Right ventricle myocardium inferior (tissue), 1 donor: ENCODE measurements around the gene TP53RK. TPM values are rescaled to one million over a fixed set of nuclear protein-coding genes. Genes with fewer than 3 reads are reported as not detected.
A peak's percentile ranks its signal among the peaks of the same experiment; 100 is the strongest.
"Not testable (repeated sequence)": the region's sequence is repeated elsewhere in the genome, so short reads cannot be mapped to it uniquely, and the experiment has no call there.

Source experiments
- ATAC-seq: fragments of 200-7000 bp; cut with Tn5 transposase; one replicate; pipeline ENCODE4 v1.9.1; 2020; ENCODE audit warnings: mild to moderate bottlenecking, moderate library complexity
- DNase-seq: peaks from one replicate; pipeline ENCODE4 v3.0.0; 2021; ENCODE audit errors: missing footprints
- intact Hi-C: fragments of 100-400 bp; cut with DNase I; formaldehyde crosslinking; loops from one replicate; pipeline ENCODE4 v1.11.0; 2022
- total RNA-seq: library from RNA; stranded (reverse); fragmentation: NEBNext Ultra II Directional; extraction: Animal tissue kit (Norgen Biotek cat#: 25700); gene quantifications from one replicate; pipeline ENCODE4 v1.2.1, GENCODE V29; 2021
- donor health status: DM: no; HTN: yes; CAD: no; lungs with severe emphysema.

The TP53RK gene
- total RNA-seq, 1 donor from 2014 or later, result 5.6 TPM

DNA sequence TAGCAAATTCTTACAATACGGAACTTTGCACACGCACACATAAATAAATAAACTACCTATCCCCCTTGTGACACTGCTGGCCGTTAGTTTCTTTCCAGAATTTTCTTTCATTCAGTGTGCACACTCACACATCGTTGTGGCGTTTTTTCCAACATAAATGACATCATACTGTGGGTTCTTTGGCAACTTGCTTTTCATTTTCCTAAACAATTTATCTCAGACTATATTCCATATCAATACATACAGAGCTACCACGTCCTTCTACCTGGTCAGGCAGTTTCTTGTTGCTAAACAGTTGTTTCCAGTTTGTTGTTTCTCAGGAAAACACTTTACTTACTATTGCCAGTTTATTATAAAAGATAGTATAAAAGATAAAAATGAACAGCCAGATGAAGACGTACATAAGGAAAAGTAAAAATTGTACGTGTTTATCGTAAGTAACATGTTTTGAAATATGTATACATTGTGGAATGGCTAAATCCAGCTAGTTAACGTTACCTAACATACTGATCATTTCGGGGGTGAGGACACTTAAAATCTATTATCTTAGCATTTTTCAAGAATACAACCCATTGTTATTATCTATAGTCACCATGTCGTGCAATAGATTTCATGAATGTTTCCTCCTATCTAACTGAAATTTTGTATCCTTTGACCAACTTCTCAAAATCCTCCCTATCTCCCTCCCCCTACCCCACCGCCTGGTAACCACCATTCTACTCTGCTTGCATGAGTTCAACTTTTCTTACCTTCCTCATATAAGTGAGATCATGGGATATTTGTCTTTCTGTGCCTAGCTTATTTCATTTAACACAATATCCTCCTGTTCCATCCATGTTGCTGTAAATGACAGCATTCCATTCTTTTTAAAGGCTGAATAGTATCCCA lies 1.2 kb upstream of the TP53RK start:
- no peak for DNase-seq
- intact Hi-C loops, result no loop called here
- ATAC-seq, result no peak

DNA sequence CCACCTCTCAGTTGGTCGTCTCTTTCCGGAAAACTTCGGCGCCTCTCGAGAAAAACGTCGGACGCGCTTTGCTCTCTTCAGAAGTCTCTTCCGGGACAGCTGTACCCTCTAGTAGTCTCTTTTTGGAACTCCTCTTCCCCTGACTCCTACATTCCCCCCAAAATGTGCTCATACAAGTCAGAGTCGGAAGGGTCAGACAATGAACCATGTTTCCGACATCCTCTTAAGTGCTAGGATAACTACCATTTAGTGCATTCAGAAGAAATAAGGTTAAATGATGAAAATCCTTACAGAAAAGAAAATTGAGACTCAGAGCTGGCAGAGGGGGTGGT lies 476 bp upstream of the TP53RK start:
- ATAC-seq (no peak), DNase-seq (no peak)
- intact Hi-C loops, result loop anchor here (5.0 kb wide), 1 partner anchor 177 kb away; the partner anchor contains the start of gene ZNF334

DNA sequence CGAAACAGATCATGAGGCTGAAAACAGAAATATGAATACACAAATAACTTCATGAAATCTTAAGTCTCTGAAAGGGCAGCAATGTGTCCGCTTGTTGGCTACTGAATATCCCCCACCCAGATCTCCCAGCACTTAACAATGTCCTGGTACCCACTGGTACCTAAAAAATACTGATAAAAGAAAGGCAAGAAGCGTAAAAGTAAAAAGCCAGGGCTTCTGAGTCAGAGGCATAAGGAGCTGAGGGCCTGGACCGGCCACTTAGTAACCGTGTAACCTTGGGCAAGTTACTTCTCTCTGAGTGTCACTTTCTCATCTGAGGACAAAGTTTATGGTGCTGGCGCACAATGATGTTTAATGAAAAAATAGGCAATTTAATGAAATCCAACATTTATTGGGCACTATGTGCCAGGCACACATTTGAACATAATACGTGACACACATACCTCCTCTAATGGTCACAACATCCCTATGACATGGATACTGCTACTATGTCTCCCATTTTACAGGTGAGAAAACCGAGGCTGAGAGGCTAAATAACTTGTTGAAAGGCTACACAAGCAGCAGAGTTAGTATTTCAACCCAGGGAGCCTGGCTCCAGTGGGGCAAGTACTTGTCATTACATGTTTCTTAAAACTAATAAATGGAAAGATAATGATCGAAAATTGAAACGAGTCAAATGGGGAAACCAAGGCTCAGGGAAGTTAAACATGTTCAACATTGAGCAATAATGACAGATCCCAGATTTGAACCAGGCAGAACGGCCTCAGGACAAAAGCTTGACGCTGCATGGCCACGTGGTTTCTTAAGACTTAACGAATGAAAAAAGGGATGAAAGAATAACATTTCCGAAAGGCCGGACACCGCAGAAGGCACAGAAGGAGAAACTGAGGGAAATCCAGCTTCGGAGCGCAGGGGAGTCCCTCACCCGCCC lies 828 bp downstream of the TP53RK start:
- ATAC-seq (no peak), DNase-seq (no peak)
- intact Hi-C loops, result loop anchor here (5.0 kb wide), 1 partner anchor 176 kb away; the partner anchor contains the start of gene ZNF334

DNA sequence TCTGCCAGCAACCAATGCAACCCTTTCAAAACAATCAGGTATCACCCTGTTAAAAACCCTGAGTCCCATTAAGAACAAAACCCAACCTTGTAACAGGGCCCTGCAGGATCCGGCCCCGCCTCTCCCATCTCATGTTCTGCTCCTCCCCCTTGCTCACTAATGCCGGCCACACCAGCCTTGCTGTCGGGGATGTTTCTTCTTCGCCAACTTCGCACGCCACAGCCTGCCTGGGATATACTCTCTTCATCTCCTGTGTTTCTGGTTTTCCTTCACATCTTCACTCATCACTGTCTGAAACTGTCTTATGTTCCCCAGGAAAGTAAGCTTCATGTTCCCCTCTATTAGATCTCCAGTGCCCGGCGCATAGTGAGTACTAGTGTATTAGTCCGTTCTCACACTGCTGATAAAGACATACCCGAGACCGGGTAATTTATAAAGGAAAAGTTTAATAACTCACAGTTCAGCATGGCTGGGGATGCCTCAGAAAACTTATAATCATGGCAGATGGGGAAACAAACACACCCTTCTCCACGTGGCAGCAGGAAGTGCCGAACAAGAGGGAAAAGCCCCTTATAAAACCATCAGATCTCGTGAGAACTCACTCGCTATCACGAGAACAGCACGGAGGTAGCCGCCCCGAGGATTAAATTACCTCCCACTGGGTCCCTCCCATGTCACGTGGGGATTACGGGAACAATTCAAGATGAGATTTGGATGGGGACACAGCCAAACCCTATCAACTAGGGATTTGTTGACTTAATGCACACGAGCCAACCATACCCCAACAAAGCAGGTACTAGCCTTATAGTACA lies 5.1 kb downstream of the TP53RK start:
- intact Hi-C loops, result loop anchor here (5.0 kb wide), 1 partner anchor 122 kb away; no protein-coding TSS in a partner anchor
- peak; percentile 70 for ATAC-seq
- no peak for DNase-seq

DNA sequence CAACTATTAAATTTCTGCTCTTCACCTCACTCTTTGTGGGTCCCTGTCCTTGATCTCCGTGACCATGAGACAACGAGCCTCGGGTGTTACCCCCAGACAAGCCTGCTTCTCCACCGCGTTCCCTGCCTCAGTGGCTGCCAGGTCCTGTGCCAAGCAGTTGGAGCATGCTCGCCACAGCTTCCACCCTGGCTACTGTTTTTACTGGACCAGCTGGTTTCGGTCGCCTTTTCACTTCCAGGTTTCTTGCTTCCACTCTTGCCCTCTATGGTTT lies 5.6 kb downstream of the TP53RK start:
- DNase-seq (no peak), ATAC-seq (no peak)
- intact Hi-C loops, result loop anchor here (5.0 kb wide), 1 partner anchor 121 kb away; no protein-coding TSS in a partner anchor

DNA sequence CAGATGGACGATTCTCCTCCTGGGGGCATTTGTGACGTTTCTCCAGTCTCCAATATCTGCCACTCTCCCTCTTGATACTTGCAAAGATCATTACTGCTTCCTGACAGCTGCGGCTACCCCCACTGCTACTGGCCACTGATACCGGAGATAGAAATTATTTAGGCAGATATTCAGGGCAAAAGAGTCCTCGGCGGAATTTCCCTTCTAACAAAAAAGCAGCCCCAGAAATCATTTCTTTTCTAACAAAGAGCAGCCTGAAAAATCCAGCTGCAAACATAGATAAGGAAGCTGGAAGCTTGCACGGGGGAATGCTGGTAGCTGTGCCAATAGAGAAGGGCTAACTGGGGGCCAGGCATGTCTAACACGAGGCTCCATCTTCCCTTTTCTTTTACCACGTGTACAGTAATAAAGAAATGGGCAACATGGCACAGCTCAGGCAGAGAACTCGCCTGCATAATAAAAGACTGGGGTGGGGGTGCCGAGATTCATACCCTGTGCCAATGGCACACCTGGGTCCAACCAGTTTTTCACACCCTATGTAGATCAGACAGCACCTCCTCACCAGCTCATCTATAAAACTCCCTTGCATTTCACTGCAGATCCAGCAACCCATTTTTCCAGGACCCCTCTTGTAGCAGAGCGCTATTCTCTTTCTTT lies 6.1 kb downstream of the TP53RK start:
- ATAC-seq (no peak), DNase-seq (no peak)
- intact Hi-C loops, result loop anchor here (5.0 kb wide), 1 partner anchor 121 kb away; no protein-coding TSS in a partner anchor

DNA sequence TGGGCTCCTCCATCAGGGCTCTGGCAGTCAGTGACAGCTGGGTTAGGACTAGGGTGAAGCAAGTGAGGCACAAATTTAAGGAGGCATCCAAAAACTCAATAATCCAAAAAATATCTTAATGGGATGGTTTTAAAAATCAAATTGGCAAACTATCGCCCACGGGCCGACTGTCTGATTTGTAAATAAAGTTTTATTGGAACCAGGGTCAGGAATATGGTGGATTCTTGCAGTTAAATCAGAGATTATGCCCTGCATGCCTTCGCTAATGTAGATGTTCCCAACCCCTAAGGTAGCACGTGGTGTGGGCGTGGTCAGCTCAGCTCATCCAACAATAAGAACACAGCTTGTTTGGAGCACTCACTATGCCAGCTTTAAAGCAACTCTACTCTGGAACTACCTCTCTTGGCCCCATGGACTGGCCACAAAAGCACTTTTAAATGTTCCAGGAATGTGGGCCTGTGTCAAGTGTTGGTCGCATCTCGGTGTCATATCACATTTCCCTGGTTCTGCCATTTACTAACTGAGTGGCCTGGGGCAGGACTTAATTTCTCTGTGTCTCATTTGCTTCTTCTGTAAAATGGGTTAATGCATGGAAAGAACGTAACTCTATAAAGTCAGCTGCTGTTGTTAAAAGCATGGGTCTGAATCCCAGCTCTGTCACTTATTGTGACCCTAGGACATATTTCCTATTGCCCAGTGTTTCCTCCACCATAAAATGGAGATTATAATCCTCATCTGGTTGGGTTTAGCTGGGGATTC lies 7.0 kb downstream of the TP53RK start:
- intact Hi-C loops, result loop anchor here (5.0 kb wide), 1 partner anchor 120 kb away; no protein-coding TSS in a partner anchor
- DNase-seq, result no peak
- ATAC-seq, result no peak

DNA sequence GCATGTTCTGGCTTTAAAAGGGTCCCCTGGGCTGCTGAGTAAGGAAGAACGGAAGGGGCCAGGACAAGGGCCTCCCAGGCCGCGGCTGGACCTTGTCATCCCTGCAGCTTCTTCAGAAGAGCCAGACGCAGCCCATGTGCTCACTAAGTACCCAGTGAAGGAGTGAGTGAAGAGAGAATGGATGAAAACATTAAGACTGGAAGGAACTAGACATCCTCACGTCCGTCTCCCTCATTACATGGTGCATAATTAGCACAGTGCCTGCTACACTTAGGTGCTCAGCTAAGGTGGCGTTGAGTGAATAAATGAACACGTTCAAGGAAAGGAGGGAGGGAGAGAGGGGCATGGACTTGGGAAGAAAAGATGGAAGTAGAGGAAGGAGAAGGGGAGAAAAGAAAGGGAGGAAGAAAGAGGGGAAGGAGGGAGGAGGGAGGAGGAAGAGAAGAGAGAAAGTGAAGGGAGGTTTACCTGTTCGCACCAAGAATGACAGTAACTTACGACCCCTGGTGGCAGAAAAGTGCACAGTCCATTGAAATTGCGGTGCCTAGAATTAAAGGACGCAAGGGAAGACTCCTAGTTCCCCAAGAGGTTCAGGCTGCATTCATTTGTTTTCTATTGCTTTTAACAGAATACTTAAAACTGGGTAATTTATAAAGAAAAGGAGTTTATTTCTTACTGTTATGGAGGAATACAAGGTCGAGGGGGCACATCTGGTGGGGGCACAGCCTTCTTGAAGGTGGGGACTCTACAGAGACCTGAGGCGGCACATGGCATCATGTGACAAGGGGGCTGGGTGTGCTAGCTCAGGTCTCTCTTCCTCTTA lies 8.0 kb downstream of the TP53RK start:
- no peak for ATAC-seq

DNA sequence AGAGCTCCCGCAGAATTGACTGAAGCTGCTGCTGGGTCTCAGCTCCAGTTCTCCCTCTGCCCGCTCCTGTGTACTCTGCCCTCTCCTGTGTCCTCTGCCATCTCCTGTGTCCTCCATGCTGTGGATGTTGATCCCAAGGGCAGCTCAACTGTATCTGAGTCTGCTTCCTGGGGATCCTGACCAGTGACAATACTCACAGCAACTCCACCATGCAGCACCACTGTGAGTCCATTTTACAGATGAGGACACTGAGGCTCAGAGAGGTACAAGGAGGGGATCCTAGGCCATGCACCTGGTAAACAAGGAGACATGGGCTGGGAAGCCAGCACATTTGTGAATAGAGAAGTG lies 8.6 kb downstream of the TP53RK start:
- DNase-seq (no peak), ATAC-seq (no peak)

More for the DNA sequence above, 8.0 kb downstream of the TP53RK start:
- DNase-seq, result no peak
- intact Hi-C loops, result loop anchor here (5.0 kb wide), 1 partner anchor 119 kb away; no protein-coding TSS in a partner anchor

DNA sequence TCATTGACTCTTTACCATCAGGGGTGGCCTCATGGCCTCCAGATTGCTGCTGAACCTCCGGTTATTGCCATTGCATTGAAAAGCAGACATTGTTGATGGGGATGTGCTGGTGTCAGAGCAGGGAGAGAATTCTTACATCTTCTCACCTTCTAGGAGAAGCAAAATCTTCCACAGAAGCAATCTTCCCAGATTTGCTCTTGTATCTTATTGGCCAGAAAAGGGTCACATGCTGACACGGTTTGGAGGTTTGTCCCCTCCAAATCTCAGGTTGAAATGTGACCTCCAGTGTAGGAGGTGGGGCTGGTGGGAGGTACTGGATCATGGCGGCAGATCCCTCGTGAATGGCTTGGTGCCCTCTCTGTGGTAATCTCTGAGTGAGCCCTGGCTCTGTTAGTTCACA lies 10.7 kb downstream of the TP53RK start:
- no peak for DNase-seq
- intact Hi-C loops, result no loop called here
- ATAC-seq, result no peak

More for the DNA sequence above, 8.6 kb downstream of the TP53RK start:
- intact Hi-C loops, result loop anchor here (5.0 kb wide), 1 partner anchor 118 kb away; no protein-coding TSS in a partner anchor

DNA sequence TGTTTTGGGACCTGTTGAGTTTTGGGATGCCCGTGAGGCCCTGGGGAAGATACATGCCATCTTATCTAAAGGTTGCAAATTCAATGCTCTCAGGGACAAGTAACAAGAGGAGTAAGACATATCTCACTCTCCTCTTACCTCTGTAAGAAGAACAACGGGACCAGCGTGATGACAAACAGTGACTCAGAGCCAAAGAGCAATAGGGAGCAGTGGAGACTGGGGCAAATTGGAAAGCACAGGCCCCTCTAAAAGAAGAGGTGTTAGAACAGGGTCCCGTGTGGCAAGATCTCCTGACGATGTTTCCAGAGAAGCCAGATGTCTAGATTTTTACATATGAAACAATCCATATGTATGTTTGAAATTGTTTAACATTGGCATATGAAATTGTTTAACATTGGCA lies 11.6 kb downstream of the TP53RK start:
- no peak for ATAC-seq
- intact Hi-C loops, result no loop called here
- DNase-seq, result no peak

DNA sequence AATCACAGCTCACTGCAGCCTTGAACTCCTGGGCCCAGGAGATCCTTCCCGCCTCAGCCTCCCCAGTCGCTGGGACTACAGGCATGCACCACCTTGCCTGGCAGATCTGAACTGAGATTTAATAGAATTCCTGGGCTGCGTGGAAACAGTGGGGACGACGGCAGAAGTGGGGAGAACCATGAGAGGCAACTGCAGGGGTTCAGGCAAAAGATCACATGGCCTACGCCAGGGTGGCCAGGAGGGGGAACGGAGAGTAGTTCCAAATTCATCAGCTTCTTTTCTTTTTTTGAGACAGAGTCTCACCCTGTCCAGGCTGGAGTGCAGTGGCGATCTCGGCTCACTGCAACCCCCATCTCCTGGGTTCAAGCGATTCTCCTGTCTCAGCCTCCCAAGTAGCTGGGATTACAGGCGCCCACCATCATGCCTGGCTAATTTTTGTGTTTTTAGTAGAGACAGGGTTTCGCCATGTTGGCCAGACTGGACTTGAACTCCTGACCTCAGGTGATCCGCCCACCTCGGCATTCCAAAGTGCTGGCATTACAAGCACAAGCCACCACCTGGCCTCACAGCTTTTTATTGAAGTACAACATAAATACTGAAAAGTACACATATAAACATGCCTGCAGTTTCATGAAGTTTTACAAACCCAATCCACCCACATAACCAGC lies 12.5 kb downstream of the TP53RK start:
- ATAC-seq, DNase-seq, intact Hi-C loops: not testable (repeated sequence)

DNA sequence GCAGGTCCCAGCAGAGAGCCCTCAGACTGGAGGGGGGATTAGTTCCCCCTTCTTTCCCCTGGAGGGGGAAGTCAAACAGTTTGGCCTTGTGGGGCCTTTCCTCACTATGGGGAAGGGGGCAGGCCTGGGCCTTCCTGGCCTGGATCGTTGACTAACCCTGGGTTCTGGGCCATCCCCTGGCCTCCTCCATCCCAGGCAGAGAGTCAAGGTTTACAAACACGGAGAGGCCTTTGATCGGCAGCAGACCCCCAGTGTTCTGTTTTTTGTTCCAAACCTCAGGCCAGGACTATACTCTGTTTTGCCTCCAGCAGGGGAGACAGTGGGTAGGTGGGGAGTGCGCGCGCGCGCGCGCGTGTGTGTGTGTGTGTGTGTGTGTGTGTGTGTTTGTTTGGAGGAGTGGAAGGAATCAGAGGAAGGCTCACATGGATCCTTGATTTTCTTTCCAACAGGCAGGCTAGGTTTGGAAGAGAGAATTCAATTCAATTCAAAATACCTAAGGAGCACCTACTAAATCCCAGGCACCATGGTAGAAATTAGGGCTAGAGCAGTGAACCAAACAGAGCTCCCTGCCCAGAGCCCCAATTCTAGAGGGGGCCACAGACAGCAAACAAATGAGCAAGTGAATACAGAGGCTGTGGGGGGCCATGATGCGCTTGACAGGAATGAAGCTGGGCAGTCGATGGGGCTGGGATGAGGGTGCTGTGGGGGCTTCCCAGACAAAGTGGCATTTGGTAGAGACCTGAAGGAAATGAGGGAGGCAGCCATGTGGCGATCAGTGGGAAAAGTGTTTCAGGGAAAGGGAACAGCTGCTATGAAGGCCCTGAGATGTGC lies 14.8 kb downstream of the TP53RK start:
- DNase-seq (no peak), ATAC-seq (no peak)
- intact Hi-C loops, result no loop called here

DNA sequence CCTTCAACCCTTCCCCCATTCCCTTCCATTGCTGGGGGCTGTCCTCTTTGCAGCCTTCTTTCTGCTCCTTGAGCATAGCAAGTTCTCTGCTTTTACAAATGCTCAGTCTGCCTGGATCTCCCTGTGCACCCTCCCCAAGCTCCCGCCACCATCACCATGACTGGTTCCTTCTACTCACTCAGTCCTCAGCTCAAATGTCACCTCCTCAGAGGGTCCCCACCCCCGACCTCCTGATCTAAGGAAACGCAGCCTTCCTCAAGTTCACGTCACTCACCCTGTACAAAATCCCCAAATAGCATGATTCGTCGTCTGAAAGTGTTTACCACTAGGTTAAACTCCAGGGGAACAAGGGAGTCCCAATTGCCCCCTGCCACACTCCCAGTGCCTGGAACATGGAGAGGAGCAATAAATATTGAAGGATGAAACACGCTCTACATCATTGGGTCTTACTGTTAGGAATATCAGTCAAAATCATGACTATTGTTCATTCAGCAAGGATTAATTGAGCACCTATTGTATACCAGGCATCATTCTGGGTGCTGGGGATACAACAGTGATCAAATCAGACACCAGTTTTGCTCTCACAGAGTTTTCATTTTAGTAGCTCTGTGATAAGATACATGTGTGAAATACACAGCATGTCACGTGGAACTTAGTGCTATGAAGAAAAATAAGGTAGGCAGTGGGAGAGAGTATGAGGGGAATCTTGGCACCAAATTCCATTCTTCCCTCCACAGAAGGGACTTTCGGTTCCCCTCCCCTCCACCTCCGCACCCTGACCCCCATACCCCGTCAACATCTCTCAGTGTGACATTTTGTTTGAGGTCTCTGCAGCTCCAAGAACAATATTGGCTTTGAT lies 15.6 kb downstream of the TP53RK start:
- intact Hi-C loops, result no loop called here
- ATAC-seq (no peak), DNase-seq (no peak)
